HG03159 (cell line): ENCODE data around the gene CSGALNACT2.
"Not testable (repeated sequence)": the region's sequence is repeated elsewhere in the genome, so short reads cannot be mapped to it uniquely, and the experiment has no call there.

ENCODE experiments used
- ATAC-seq: cut with Tn5 transposase; IDR thresholded peaks from one replicate; pipeline ENCODE4 v1.9.1; 2021; ENCODE audit warnings: mild to moderate bottlenecking, moderate library complexity; ENCODE audit not compliant: unreplicated experiment

CSGALNACT2 gene

DNA sequence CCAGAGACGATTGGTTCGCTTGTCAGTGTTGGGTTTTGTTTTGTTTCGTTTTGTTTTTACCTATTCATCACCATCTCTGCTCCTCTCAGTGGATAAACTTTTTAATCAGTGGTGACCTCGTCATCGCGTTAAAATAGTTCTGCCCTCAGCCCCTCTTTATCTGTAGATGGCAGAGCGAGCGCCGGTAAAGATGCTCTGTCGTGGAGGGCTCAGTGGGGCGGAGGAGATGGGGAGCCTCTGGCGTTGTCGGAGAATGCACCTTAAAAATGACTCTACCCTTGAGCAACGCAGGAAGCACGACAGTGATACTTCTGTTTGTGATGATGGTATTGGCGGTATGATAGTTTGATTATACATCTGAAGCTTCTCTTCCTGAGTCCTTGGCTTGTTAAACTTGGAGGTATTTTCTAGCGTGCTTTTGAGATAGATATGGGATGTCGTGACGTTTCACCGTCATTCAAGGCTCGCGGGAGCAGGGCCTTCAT lies 554 bp downstream of the CSGALNACT2 start:
- peak; percentile 39 for ATAC-seq

GRCh38 chr10:43141421-43141820 lies 3.2 kb downstream of the CSGALNACT2 start:
- ATAC-seq = no peak

DNA sequence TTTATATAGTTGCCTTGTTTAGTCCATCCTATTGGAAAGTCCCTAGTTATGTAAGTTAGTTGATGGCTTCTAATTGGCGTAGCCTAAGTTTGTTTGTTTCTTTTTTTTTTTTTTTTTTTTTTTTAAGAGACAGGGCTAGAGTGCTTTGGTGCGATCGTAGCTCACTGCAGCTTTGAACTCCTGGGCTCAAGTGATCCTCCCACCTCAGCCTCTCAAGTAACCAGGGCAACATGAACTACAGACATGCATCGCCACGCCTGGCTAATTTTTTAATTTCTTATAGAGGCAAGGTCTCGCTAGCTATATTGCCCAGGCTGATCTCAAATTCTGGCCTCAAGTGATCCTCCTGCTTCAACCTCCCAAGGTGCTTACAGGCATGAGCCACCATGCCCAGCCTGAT lies 7.1 kb downstream of the CSGALNACT2 start:
- no peak for ATAC-seq

GRCh38 chr10:43145936-43146335 lies 7.7 kb downstream of the CSGALNACT2 start:
- not testable (repeated sequence) for ATAC-seq

GRCh38 chr10:43151371-43151770 lies 13.1 kb downstream of the CSGALNACT2 start:
- no peak for ATAC-seq

DNA sequence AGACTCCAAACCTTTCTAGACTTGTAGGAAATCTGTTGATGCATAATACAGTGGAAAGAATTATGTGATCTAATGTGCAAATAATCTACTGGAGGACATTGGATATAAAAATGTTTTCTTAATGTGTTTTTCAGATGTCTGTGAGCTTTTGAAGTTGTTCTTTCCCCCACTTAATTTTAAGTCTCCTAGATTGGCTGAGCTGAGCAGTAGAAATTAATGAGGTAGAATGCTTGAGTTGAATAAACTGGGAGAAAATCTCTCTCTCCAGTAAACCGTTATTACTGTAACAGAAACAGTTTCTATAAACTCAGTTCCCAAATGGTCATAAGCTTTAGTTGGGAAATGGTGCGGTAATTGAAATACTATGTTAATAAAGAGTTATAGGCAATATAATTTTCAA lies 15.7 kb downstream of the CSGALNACT2 start:
- no peak for ATAC-seq

DNA sequence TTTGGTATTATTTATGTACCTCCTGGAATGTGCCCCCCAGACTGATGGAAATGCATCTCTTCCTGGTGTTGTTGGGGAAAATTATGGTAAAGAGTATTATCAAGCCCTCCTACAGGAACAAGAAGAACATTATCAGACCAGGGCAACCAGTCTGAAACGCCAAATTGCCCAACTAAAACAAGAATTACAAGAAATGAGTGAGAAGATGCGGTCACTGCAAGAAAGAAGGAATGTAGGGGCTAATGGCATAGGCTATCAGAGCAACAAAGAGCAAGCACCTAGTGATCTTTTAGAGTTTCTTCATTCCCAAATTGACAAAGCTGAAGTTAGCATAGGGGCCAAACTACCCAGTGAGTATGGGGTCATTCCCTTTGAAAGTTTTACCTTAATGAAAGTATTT lies 17.0 kb downstream of the CSGALNACT2 start:
- ATAC-seq = no peak

- no peak for ATAC-seq
Observed at GRCh38 chr10:43155741-43156140, 17.5 kb downstream of the CSGALNACT2 start.

DNA sequence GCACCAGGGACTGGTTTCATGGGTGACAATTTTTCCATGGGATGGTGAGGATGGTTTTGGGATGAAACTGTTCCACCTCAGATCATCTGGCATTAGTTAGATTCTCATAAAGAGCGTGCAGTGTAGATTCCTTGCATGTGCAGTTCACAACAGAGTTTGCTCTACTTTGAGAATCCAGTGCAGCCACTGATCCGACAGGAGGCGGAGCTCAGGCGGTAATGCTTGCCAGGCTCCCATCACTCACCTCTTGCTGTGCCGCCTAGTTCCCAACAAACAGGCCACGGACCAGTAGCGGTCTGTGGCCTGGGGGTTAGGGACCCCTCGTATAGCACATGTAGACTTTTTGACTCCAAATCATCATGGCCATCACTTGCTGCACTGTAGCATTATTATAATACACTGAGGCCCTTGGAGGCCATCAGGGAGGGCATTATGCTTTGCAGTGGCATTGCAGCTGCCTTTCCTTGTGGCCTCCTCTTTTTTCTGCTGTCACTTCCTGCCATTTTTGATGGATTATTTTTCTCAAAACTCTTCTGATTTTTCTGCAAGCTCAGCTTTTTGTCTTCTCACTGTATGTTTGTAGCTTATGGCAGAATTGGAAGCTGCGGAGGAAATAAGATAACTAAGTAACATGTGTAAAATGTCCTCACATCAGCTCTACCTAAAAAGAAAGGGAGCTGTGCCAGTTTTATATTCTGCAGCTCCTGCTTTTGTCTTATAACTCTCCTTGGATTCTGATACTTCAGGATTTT lies 18.5 kb downstream of the CSGALNACT2 start:
- ATAC-seq = no peak

- no peak for ATAC-seq
Observed at GRCh38 chr10:43158636-43159035, 20.4 kb downstream of the CSGALNACT2 start.

DNA sequence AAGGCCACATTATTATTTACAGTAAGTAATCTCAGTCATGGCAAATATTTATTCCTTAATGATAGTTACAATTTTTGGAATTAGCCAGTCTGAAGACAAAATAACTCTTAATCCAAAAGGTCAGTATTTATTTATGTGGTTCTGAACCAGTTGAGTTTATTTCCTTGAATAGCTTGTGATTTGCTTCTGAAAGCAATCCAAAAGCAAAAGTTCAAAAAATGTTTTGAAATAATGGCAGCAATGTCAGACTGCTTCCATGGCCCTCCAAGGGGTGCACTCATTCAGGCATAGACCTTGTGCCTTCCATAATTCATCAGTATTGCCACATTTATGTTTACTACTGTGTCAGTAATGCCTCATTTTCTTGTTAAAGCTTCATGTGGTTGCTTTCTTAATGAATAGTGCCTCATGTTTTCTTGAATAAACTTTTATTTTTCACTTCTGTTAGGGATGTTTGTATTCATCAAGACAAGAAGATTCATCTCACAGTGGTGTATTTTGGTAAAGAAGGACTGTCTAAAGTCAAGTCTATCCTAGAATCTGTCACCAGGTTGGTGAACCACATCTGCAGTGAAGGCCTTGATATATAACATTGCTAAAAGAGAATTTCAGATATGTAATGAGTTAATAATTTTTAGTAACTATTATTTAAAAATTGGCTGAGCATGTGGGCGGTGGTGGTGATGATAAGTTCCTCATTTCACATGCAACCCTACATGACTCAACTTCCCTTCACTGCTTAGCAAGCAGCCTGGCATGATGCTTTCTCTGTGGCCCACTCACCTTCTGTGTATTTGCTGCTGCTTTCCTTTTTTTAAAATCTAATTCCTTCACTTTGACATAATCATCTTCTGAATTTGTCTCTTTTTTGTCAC lies 22.0 kb downstream of the CSGALNACT2 start:
- peak; percentile 59 for ATAC-seq

GRCh38 chr10:43160921-43161255 lies 22.6 kb downstream of the CSGALNACT2 start:
- peak; percentile 82 for ATAC-seq

DNA sequence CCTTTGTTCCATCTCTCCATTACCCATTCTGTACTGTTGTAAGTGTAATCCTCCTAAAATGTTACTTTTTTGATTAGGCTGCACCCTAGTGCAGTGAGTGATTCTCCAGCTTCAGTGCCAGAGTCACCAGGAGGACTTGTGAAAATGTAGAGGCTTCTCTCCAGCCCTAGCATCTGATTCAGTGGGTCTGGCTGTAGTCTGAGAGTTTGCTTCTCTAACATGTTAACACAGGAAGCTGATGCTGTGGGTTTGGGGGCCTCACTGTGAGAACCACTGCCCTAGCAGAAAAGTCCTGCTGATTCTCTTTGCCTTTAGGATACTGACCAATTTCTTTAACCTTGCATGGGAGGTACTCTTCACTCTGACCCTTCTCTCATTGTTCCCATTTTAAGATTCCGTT lies 24.4 kb downstream of the CSGALNACT2 start:
- ATAC-seq = no peak

DNA sequence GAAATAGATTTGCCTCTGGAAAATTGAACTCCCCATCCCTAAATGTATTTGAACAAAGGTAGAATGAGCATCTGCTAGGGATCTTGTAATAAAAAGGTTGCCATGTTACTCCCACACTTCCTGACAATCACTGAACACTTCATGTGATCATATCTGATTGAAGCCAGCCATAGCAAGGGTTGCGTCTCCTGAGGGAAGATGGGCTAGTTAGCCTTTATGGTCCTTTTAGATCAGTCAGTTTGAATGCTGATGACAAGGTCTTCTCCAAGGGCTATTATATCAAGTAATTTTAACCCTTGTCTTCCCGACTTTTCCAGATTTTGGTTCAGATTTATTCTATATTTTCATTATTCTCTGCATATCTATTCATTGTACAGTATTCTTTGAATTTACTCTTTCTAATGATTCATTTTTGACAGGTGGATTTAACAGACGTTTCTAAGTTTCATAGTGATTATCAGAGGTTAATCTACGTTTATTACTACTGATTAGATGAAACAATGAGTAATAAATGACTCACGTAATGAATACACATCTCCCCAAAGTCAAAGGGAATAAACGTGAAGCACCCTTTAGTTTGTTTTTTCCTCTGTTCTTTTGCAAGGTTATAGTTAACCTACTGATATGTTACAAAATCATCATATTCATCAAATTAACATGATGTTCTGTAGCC lies 28.1 kb downstream of the CSGALNACT2 start:
- ATAC-seq = peak; percentile 45

GRCh38 chr10:43166880-43167497 lies 28.7 kb downstream of the CSGALNACT2 start:
- ATAC-seq = peak; percentile 76

GRCh38 chr10:43167498-43167889 lies 29.2 kb downstream of the CSGALNACT2 start:
- no peak for ATAC-seq

DNA sequence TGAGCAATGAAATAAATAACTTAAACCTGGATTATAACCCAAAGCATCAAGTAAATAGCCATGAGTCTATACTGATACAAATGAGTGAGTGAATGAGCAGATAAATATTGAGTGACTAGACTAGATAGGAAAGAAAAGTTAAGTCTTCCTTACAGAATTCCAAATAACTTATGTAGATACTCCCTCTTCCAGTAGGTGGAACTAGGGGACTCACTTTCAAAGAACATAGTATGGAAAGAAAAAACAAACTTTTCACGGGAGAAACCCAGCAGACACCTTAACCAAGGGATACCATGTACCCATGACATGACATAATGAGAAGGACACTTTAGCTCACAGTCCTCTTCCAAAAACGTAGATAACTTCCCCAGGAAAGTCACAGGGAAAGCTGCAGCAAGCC lies 32.2 kb downstream of the CSGALNACT2 start:
- no peak for ATAC-seq

- no peak for ATAC-seq
Observed at GRCh38 chr10:43172645-43173044, 34.4 kb downstream of the CSGALNACT2 start.

DNA sequence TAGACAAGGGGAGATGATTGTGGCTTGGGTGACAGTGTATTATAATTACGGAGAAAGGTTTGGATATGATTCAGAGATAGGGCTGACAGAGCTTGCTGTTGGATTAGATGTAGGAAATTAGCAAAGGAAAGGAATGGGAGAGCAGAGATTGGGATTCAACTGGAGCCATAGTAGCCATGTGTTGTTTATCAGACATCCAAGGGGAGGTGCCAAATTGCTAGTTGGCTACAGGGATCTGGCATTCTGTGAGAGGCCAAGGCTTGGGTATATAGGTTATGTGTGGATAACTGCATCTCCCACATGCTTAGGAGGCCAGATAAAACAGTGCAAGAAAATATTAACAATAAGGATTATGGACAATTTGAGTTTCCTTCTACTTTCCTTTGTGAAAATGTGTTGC lies 34.9 kb downstream of the CSGALNACT2 start:
- ATAC-seq = no peak

DNA sequence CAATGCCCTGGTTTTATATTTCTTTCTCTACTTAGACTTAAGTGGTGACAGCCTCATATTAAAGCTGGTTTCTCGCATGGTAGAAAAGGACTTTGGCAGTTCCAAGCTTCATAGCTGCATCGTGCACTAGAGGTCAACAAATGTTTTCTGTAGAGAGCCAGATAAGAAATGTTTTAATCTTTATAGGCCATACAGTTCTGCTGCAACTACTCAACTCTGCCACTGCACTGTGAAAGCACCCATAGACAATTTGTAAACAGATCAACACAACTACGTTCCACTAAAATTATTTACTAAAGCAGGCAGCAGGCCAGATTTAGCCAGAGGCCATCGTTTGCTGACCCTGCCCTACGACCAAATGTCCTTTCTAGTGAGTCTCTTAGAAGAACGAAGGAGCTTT lies 36.7 kb downstream of the CSGALNACT2 start:
- no peak for ATAC-seq

GRCh38 chr10:43176271-43176670 lies 38.0 kb downstream of the CSGALNACT2 start:
- ATAC-seq = no peak
